GM12878 (cell line): Measurements from ENCODE around the gene PSMD14. TPM values are rescaled to one million over a fixed set of nuclear protein-coding genes. Genes with fewer than 3 reads are reported as not detected.

Experiments
- ATAC-seq: fragments of 200-7000 bp; cut with Tn5 transposase; 3 replicates; pipeline ENCODE4 v1.9.1; 2020; ENCODE audit warnings: mild to moderate bottlenecking, moderate library complexity
- BruUV-seq: library from RNA; stranded (reverse); fragments of 400-500 nt; replicated peaks from 2 replicates; lab custom pipeline; 2021; lab: Mats Ljungman, UMichigan
- CTCF ChIA-PET: fragments of 300-600 bp; sonication (Branson Sonifier 250); formaldehyde crosslinking; extraction: SDS; loops from one replicate; lab custom pipeline; 2021; ENCODE audit warnings: inconsistent platforms; lab: Yijun Ruan, JAX
- POLR2A ChIA-PET: fragments of 350-600 bp; formaldehyde crosslinking; extraction: SDS; loops from one replicate; lab custom pipeline; 2021; ENCODE audit warnings: inconsistent platforms; lab: Charles Lee
- RAD21 ChIA-PET: fragments of 300-600 bp; sonication (Branson Sonifier 250); formaldehyde crosslinking; loops from one replicate; lab custom pipeline; 2023; ENCODE audit warnings: antibody characterized with exemption; ENCODE audit not compliant: unreplicated experiment; lab: Charles Lee
- SMC1A ChIA-PET: fragments of 300-600 bp; sonication (Branson Sonifier 250); formaldehyde crosslinking; loops from one replicate; lab custom pipeline; 2023; ENCODE audit not compliant: unreplicated experiment, uncharacterized antibody; lab: Charles Lee
- DNase-seq: peaks from one replicate; pipeline ENCODE4 v3.0.0-alpha.2; 2011; ENCODE audit warnings: low read depth, low spot score
- FAIRE-seq: peaks from 3 replicates; lab custom pipeline; 2011; peaks lifted over from hg19 to GRCh38; lab: Jason Lieb, UNC
- H2AFZ ChIP-seq: 2 replicates; pipeline ENCODE4 v1.6.0; 2011; ENCODE audit warnings: low read depth, low read length, control low read depth; ENCODE audit not compliant: control insufficient read depth
- H3K27ac ChIP-seq: 2 replicates; pipeline ENCODE4 v1.5.1; 2011; ENCODE audit warnings: control low read depth; ENCODE audit not compliant: control insufficient read depth, insufficient read depth
- H3K27me3 ChIP-seq, 2 experiments: replicated peaks in 1 of 2; 2 replicates each; pipeline versions ENCODE4 v1.6.0 to v1.6.1; 2011; ENCODE audit warnings: low read length in 1 of 2; ENCODE audit not compliant: control insufficient read depth in 2 of 2, insufficient read depth in 2 of 2
- H3K36me3 ChIP-seq, 2 experiments: 2 replicates each; pipeline ENCODE4 v1.5.1; 2011; ENCODE audit warnings: low read length in 1 of 2; ENCODE audit not compliant: control insufficient read depth in 2 of 2, insufficient read depth in 2 of 2
- H3K4me1 ChIP-seq: 2 replicates; pipeline ENCODE4 v1.6.1; 2011; ENCODE audit warnings: mild to moderate bottlenecking, low read length, moderate library complexity, mixed read lengths; ENCODE audit not compliant: control insufficient read depth, insufficient read depth
- H3K4me2 ChIP-seq: 2 replicates; pipeline ENCODE4 v1.6.0; 2011; ENCODE audit warnings: control low read depth; ENCODE audit not compliant: control insufficient read depth, insufficient read depth
- H3K4me3 ChIP-seq: fragments of 200-600 bp; sonication (generic); 2 replicates; pipeline ENCODE4 v1.5.1; 2016
- H3K79me2 ChIP-seq: 2 replicates; pipeline ENCODE4 v1.6.0; 2011; ENCODE audit warnings: low read length; ENCODE audit not compliant: control insufficient read depth, insufficient read depth
- H3K9ac ChIP-seq: 2 replicates; pipeline ENCODE4 v1.8.0; 2011; ENCODE audit warnings: low read length, control low read depth, mixed read lengths; ENCODE audit not compliant: control insufficient read depth, insufficient read depth
- H3K9me3 ChIP-seq: replicated peaks from 3 replicates; pipeline ENCODE4 v1.5.1; 2011; ENCODE audit warnings: mild to moderate bottlenecking, low read length; ENCODE audit not compliant: control insufficient read depth, insufficient read depth
- H4K20me1 ChIP-seq: 2 replicates; pipeline ENCODE4 v1.6.0; 2011; ENCODE audit not compliant: control insufficient read depth, insufficient read depth
- BHLHE40 ChIP-seq, 2 experiments: fragments of 450-650 bp in 1 of 2; IDR thresholded peaks; 2 replicates each; pipeline ENCODE4 v1.6.1; 2011 to 2017; ENCODE audit warnings: low read depth in 2 of 2, borderline replicate concordance in 1 of 2, improper control_type of control experiment in 1 of 2, low read length in 1 of 2, mild to moderate bottlenecking in 1 of 2
- CBX3 ChIP-seq: fragments of 200-600 bp; sonication (generic); IDR thresholded peaks from 2 replicates; pipeline ENCODE4 v1.6.1; 2016; ENCODE audit warnings: low read depth, borderline replicate concordance
- CHD2 ChIP-seq: IDR thresholded peaks from 2 replicates; pipeline ENCODE4 v1.6.1; 2011; ENCODE audit warnings: low read depth, low read length, improper control_type of control experiment, borderline replicate concordance
- CREM ChIP-seq: IDR thresholded peaks from 2 replicates; pipeline ENCODE4 v1.6.1; 2014; ENCODE audit warnings: antibody characterized with exemption, low read depth
- ETV6 ChIP-seq, 2 experiments: fragments of 450-650 bp in 1 of 2; IDR thresholded peaks in 1 of 2; conservative IDR thresholded peaks in 1 of 2; 2 replicates each; pipeline ENCODE4 v1.6.1; 2014; ENCODE audit warnings: antibody characterized with exemption in 1 of 2, borderline replicate concordance in 1 of 2, low read depth in 1 of 2, mild to moderate bottlenecking in 1 of 2, moderate library complexity in 1 of 2
- EZH2 ChIP-seq: IDR thresholded peaks from 2 replicates; pipeline ENCODE4 v1.6.1; 2012; ENCODE audit warnings: low read depth, mild to moderate bottlenecking, control low read depth, inconsistent platforms, low read length, borderline replicate concordance; ENCODE audit not compliant: control insufficient read depth
- FOS ChIP-seq: IDR thresholded peaks from 3 replicates; pipeline ENCODE4 v1.6.1; 2011; ENCODE audit warnings: borderline replicate concordance; ENCODE audit not compliant: insufficient read length; ENCODE audit errors: extremely low read depth
- GABPA ChIP-seq: IDR thresholded peaks from 2 replicates; pipeline ENCODE4 v1.6.1; 2014; ENCODE audit warnings: antibody characterized with exemption, low read depth, mild to moderate bottlenecking, inconsistent platforms
- IRF4 ChIP-seq: IDR thresholded peaks from 2 replicates; pipeline ENCODE4 v1.6.1; 2011; ENCODE audit warnings: low read depth, low read length
- JUND ChIP-seq: IDR thresholded peaks from 2 replicates; pipeline ENCODE4 v1.6.1; 2012; ENCODE audit warnings: low read depth, mild to moderate bottlenecking, low read length, improper control_type of control experiment, moderate library complexity
- NR2C2 ChIP-seq: IDR thresholded peaks from 2 replicates; pipeline ENCODE4 v1.6.1; 2011; ENCODE audit warnings: borderline replicate concordance, low read depth; ENCODE audit not compliant: control insufficient read depth, insufficient read length
- PML ChIP-seq: IDR thresholded peaks from 2 replicates; pipeline ENCODE4 v1.6.1; 2012; ENCODE audit warnings: low read length, inconsistent platforms
- POLR2A ChIP-seq: IDR thresholded peaks from 2 replicates; pipeline ENCODE4 v1.6.1; 2011; ENCODE audit warnings: low read depth, mild to moderate bottlenecking, low read length
- POU2F2 ChIP-seq: IDR thresholded peaks from 3 replicates; pipeline ENCODE4 v1.6.1; 2011; ENCODE audit warnings: low read depth, mild to moderate bottlenecking, low read length, borderline replicate concordance
- RELA ChIP-seq: fragments of 450-650 bp; IDR thresholded peaks from 2 replicates; pipeline ENCODE4 v1.8.0; 2014; ENCODE audit warnings: borderline replicate concordance; ENCODE audit not compliant: partially characterized antibody
- STAT1 ChIP-seq: fragments of 450-650 bp; conservative IDR thresholded peaks from 2 replicates; pipeline ENCODE4 v1.6.1; 2014; ENCODE audit warnings: antibody characterized with exemption, mild to moderate bottlenecking
- TCF12 ChIP-seq: IDR thresholded peaks from 2 replicates; pipeline ENCODE4 v1.6.1; 2011; ENCODE audit warnings: low read depth, mild to moderate bottlenecking, low read length
- ZSCAN29 ChIP-seq: fragments of 450-650 bp; IDR thresholded peaks from 2 replicates; pipeline ENCODE4 v1.6.1; 2017; ENCODE audit warnings: mild to moderate bottlenecking, moderate library complexity
- whole genome bisulfite sequencing: methylation state at CpG from one replicate; pipeline ENCODE4 v1.1.6; 2016; ENCODE audit warnings: low lambda C conversion rate; ENCODE audit not compliant: insufficient replicate concordance, insufficient coverage; ENCODE audit errors: missing lambda C conversion rate; 5-methylcytosine and 5-hydroxymethylcytosine counted together
- in situ Hi-C: fragments of 300-500 bp; cut with MboI; formaldehyde crosslinking; loops from 9 replicates; pipeline ENCODE4 v1.14.3; 2018; ENCODE audit warnings: mixed read lengths
- intact Hi-C: fragments of 100-400 bp; cut with micrococcal nuclease; formaldehyde crosslinking; loops from one replicate; pipeline ENCODE4 v1.14.2; 2022; ENCODE audit not compliant: unreplicated experiment
- polyA plus RNA-seq, 11 experiments: library from polyadenylated mRNA; depleted of rRNA in 4 of 11; unstranded in 6 of 11; stranded (reverse) in 5 of 11; fragments of >200 nt; fragmentation: Nextera tagmentation in 4 of 11; fragmentation: Illumina TruSeq in 1 of 11; extraction: Ambion mirVana in 4 of 11; extraction: Trizol in 1 of 11; gene quantifications; 1 replicate in 1 of 11; 2 replicates in 10 of 11; pipeline versions ENCODE4 v1.2.1 to v1.2.3, GENCODE V29; 2011 to 2016; ENCODE audit warnings: inconsistent platforms in 2 of 11, missing spikeins in 2 of 11, low read depth in 1 of 11
- total RNA-seq, 4 experiments: library from RNA; depleted of rRNA in 3 of 4; stranded (reverse); fragments of >200 nt in 3 of 4; fragmentation: Illumina TruSeq in 1 of 4; extraction: Trizol in 1 of 4; gene quantifications; 2 replicates each; pipeline versions ENCODE4 v1.2.1 to v1.2.3, GENCODE V29; 2013 to 2021
- TF ChIP-seq, protein P1 (sequence below): fragments of 450-650 bp; conservative IDR thresholded peaks from 2 replicates; pipeline ENCODE4 v1.6.1; 2017; ENCODE audit warnings: mild to moderate bottlenecking, moderate library complexity

Gene PSMD14
- total and polyA plus RNA-seq, 10 of the 15 experiments (the other 5 are each of a cell fraction or from before 2014, with no cell fraction given) = 70.5 to 253 (median 127) TPM

DNA sequence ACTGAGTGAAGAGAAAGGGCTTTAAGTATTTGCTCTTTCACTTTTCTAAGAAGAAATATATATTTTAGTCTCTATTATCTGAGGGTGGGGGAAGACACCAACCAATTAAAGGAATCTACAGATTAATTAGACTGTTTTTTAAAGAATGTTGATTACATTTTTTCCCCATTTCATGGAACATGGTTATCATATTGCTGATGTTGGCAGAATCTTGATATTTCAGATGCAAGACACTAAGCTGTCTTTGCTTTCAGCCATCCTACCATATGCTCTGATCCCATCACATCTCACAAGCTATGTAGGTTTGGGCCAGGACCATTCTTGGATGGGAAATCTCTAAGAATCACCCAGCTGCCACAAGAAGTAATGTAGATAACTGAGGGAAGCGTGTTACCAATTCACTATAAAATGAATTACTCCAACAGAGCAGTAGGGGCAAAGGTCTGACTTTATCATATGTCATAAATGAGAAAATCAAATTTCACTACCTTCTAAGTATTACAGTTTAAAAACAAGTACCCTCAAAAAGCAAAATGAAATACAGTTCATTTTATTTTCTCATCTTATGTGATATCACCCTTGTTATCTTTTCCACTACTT, 101.2 kb downstream of the PSMD14 start:
- no peak overlapping the region for H2AFZ ChIP-seq
- H3K79me2 ChIP-seq = no peaks in the 10 kb centered on the region
- no peak overlapping the region for H3K9ac ChIP-seq
- ATAC-seq = no peak
- H4K20me1 ChIP-seq = no peaks in the 10 kb centered on the region
- 100% methylated on average over 1 of the region's 1 CpG for WGBS
- in situ Hi-C loops (no loop called here), intact Hi-C loops (no loop called here)
- H3K4me1 ChIP-seq = no peaks in the 10 kb centered on the region
- RAD21 ChIA-PET = no interaction called here
- no peak for DNase-seq
- H3K9me3 ChIP-seq = no peaks in the 10 kb centered on the region
- no peak overlapping the region for H3K4me2 ChIP-seq
- CTCF ChIA-PET = no interaction called here
- no peaks in the 10 kb centered on the region; a peak in 2 of 4 replicates for H3K36me3 ChIP-seq
- no peak overlapping the region for H3K27ac ChIP-seq
- H3K27me3 ChIP-seq = no peaks in the 10 kb centered on the region
- TF ChIP-seq EZH2 = no peak
- TF ChIP-seq RELA = no peak
- TF ChIP-seq IRF4 = no peak
- no peak for TF ChIP-seq BHLHE40 (IDR thresholded peaks at IDR 0.05; ENCODE audit: borderline replicate concordance in 1 of 2, low read depth in 2 of 2, low read length in 1 of 2)
- TF ChIP-seq TCF12 = no peak
- TF ChIP-seq GABPA = no peak
- FAIRE-seq = no peak
- no TSS peak for BruUV-seq
- H3K4me3 ChIP-seq = no peak overlapping the region
- POLR2A ChIA-PET = no interaction called here
- SMC1A ChIA-PET = no interaction called here

DNA sequence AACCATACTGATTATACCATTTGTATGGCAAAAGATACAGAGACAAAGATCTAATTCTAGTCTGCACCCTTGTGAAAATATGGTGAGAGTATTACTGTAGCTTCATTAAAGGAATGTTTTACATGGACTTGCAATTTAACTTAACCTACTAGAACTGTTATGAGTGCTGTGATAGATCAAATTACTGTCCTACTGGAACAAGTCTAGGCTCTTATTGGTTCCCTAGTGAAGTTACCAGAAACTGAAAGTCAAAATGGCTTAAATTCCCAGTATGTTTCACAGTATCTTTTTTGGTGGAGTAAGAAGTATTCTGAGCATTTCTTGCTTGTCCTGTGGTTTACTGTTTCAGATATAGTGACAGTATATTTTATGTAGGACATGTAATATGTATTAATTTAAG, 104.1 kb downstream of the PSMD14 start:
- no peak overlapping the region for H3K4me3 ChIP-seq
- FAIRE-seq (no peak), ATAC-seq (no peak), DNase-seq (no peak)
- in situ Hi-C loops = no loop called here
- H3K4me2 ChIP-seq = no peak overlapping the region
- intact Hi-C loops = no loop called here
- H3K9me3 ChIP-seq = no peaks in the 10 kb centered on the region; the same call in 2 of the 3 replicates
- H3K9ac ChIP-seq = no peak overlapping the region
- no peaks in the 10 kb centered on the region for H3K79me2 ChIP-seq
- H3K27me3 ChIP-seq = peaks cover 13 to 20% of the 10 kb centered on the region in 2 experiments
- no TSS peak for BruUV-seq
- no peaks in the 10 kb centered on the region for H3K4me1 ChIP-seq
- H3K36me3 ChIP-seq = no peaks in the 10 kb centered on the region; a peak in 1 of 4 replicates
- ChIA-PET RAD21 (no interaction called here), POLR2A (no interaction called here), SMC1A (no interaction called here), CTCF (interaction anchor here (0.8 kb wide), 1 partner anchor 175 kb away, joined by 3 read pairs; no protein-coding TSS in a partner anchor)
- no peak overlapping the region for H3K27ac ChIP-seq
- H4K20me1 ChIP-seq = no peaks in the 10 kb centered on the region
- no peak overlapping the region for H2AFZ ChIP-seq
- TF ChIP-seq FOS (no peak), PML (no peak), GABPA (no peak), NR2C2 (no peak), POLR2A (no peak), CREM (no peak), CHD2 (no peak), STAT1 (no peak), ETV6 (conservative IDR thresholded peaks at IDR 0.05 in 1 of 2, IDR thresholded peaks at IDR 0.05 in 1 of 2; ENCODE audit: borderline replicate concordance in 1 of 2, low read depth in 1 of 2) (no peak), POU2F2 (no peak), ZSCAN29 (no peak), JUND (no peak), CBX3 (no peak)
- TF ChIP-seq, protein P1, sequence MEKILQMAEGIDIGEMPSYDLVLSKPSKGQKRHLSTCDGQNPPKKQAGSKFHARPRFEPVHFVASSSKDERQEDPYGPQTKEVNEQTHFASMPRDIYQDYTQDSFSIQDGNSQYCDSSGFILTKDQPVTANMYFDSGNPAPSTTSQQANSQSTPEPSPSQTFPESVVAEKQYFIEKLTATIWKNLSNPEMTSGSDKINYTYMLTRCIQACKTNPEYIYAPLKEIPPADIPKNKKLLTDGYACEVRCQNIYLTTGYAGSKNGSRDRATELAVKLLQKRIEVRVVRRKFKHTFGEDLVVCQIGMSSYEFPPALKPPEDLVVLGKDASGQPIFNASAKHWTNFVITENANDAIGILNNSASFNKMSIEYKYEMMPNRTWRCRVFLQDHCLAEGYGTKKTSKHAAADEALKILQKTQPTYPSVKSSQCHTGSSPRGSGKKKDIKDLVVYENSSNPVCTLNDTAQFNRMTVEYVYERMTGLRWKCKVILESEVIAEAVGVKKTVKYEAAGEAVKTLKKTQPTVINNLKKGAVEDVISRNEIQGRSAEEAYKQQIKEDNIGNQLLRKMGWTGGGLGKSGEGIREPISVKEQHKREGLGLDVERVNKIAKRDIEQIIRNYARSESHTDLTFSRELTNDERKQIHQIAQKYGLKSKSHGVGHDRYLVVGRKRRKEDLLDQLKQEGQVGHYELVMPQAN = no peak
